H9 (cell line): ENCODE results near the gene OR51M1. TPM values are rescaled to one million over a fixed set of nuclear protein-coding genes. Genes with fewer than 3 reads are reported as not detected.

Experiments
- DNase-seq: peaks from one replicate; pipeline ENCODE4 v3.0.0-alpha.2; 2017
- H2AFZ ChIP-seq: one replicate; pipeline ENCODE4 v1.6.1; 2013; ENCODE audit warnings: mild to moderate bottlenecking, low read length, control low read depth, moderate library complexity
- H2AK5ac ChIP-seq: 2 replicates; pipeline ENCODE4 v1.6.1; 2013; ENCODE audit warnings: low read length, control low read depth, mixed read lengths; ENCODE audit not compliant: insufficient read length
- H2BK120ac ChIP-seq: one replicate; pipeline ENCODE4 v1.6.1; 2013; ENCODE audit warnings: low read depth, mild to moderate bottlenecking, low read length, control low read depth, inconsistent platforms; ENCODE audit not compliant: poor library complexity, severe bottlenecking
- H2BK12ac ChIP-seq: 2 replicates; pipeline ENCODE4 v1.6.1; 2013; ENCODE audit warnings: low read length, control low read depth, mixed read lengths, low read depth; ENCODE audit not compliant: insufficient read length
- H2BK15ac ChIP-seq: 2 replicates; pipeline ENCODE4 v1.6.1; 2013; ENCODE audit warnings: low read depth, low read length, control low read depth
- H2BK20ac ChIP-seq: one replicate; pipeline ENCODE4 v1.6.1; 2013; ENCODE audit warnings: low read depth, mild to moderate bottlenecking, low read length, control low read depth, inconsistent platforms; ENCODE audit not compliant: poor library complexity, severe bottlenecking
- H2BK5ac ChIP-seq: 2 replicates; pipeline ENCODE4 v1.6.1; 2013; ENCODE audit warnings: low read length, control low read depth, mixed read lengths; ENCODE audit not compliant: insufficient read length
- H3K14ac ChIP-seq: 2 replicates; pipeline ENCODE4 v1.6.1; 2013; ENCODE audit warnings: low read length, control low read depth; ENCODE audit not compliant: insufficient read depth
- H3K18ac ChIP-seq: 2 replicates; pipeline ENCODE4 v1.6.1; 2013; ENCODE audit warnings: low read depth, mild to moderate bottlenecking, mixed read lengths, low read length, control low read depth; ENCODE audit not compliant: insufficient read length
- H3K23ac ChIP-seq: 2 replicates; pipeline ENCODE4 v1.6.1; 2013; ENCODE audit warnings: low read length, control low read depth, mixed read lengths, low read depth; ENCODE audit not compliant: insufficient read length
- H3K23me2 ChIP-seq: 2 replicates; pipeline ENCODE4 v1.6.1; 2013; ENCODE audit warnings: low read depth, mild to moderate bottlenecking, mixed read lengths, low read length, control low read depth; ENCODE audit not compliant: insufficient read length, poor library complexity, severe bottlenecking
- H3K27ac ChIP-seq: 2 replicates; pipeline ENCODE4 v1.5.1; 2013; ENCODE audit warnings: low read length, control low read depth, mixed read lengths, low read depth; ENCODE audit not compliant: insufficient read length
- H3K27me3 ChIP-seq: 2 replicates; pipeline ENCODE4 v1.6.1; 2013; ENCODE audit warnings: low read length, control low read depth, inconsistent platforms; ENCODE audit not compliant: insufficient read depth
- H3K4ac ChIP-seq: 2 replicates; pipeline ENCODE4 v1.6.1; 2013; ENCODE audit warnings: low read depth, mild to moderate bottlenecking, control low read depth, inconsistent platforms, low read length, moderate library complexity
- H3K4me1 ChIP-seq: 2 replicates; pipeline ENCODE4 v1.6.1; 2013; ENCODE audit warnings: low read length, control low read depth, inconsistent platforms; ENCODE audit not compliant: insufficient read depth
- H3K4me2 ChIP-seq: 2 replicates; pipeline ENCODE4 v1.6.1; 2013; ENCODE audit warnings: low read length, control low read depth, mixed read lengths; ENCODE audit not compliant: insufficient read length, insufficient read depth
- H3K56ac ChIP-seq: 2 replicates; pipeline ENCODE4 v1.6.1; 2013; ENCODE audit warnings: low read depth, mild to moderate bottlenecking, mixed read lengths, low read length, control low read depth; ENCODE audit not compliant: insufficient read length
- H3K79me1 ChIP-seq: 2 replicates; pipeline ENCODE4 v1.6.1; 2013; ENCODE audit warnings: low read depth, mild to moderate bottlenecking, moderate library complexity, low read length, control low read depth, inconsistent platforms; ENCODE audit not compliant: insufficient read depth, poor library complexity, severe bottlenecking
- H3K79me2 ChIP-seq: 2 replicates; pipeline ENCODE4 v1.6.1; 2013; ENCODE audit warnings: low read length, control low read depth, inconsistent platforms; ENCODE audit not compliant: insufficient read depth
- H3K9ac ChIP-seq: 2 replicates; pipeline ENCODE4 v1.6.1; 2013; ENCODE audit warnings: low read length, control low read depth, mixed read lengths; ENCODE audit not compliant: insufficient read length; ENCODE audit errors: extremely low read depth
- H3K9me3 ChIP-seq: one replicate; pipeline ENCODE4 v1.6.1; 2013; ENCODE audit warnings: low read depth, low read length, inconsistent platforms; ENCODE audit not compliant: control insufficient read depth
- H3T11ph ChIP-seq: one replicate; pipeline ENCODE4 v1.6.1; 2013; ENCODE audit warnings: mild to moderate bottlenecking, low read length, control low read depth, inconsistent platforms
- H4K20me1 ChIP-seq: one replicate; pipeline ENCODE4 v1.6.1; 2013; ENCODE audit not compliant: control insufficient read depth, insufficient read length, insufficient read depth
- H4K5ac ChIP-seq: 2 replicates; pipeline ENCODE4 v1.6.1; 2013; ENCODE audit warnings: low read depth, mild to moderate bottlenecking, mixed read lengths, low read length, control low read depth; ENCODE audit not compliant: insufficient read length
- H4K8ac ChIP-seq: replicated peaks from 2 replicates; pipeline ENCODE4 v1.6.1; 2013; ENCODE audit warnings: low read length, control low read depth, mixed read lengths, low read depth; ENCODE audit not compliant: insufficient read length
- H4K91ac ChIP-seq: 2 replicates; pipeline ENCODE4 v1.6.1; 2013; ENCODE audit warnings: low read depth, mild to moderate bottlenecking, moderate library complexity, mixed read lengths, low read length, control low read depth; ENCODE audit not compliant: insufficient read length
- H3K27ac Mint-ChIP-seq, 3 experiments: 2 replicates in 2 of 3; 3 replicates in 1 of 3; pipeline ENCODE4 v1.8.0; 2020 to 2021; ENCODE audit warnings: mixed read lengths in 3 of 3, mild to moderate bottlenecking in 1 of 3, moderate library complexity in 1 of 3
- H3K27me3 Mint-ChIP-seq: 2 replicates; pipeline ENCODE4 v1.8.0; 2021; ENCODE audit warnings: low read depth, mild to moderate bottlenecking, moderate library complexity, mixed read lengths
- H3K36me3 Mint-ChIP-seq, 3 experiments: 2 replicates in 2 of 3; 3 replicates in 1 of 3; pipeline ENCODE4 v1.8.0; 2020 to 2021; ENCODE audit warnings: low read depth in 3 of 3, mixed read lengths in 3 of 3; ENCODE audit not compliant: insufficient read depth in 1 of 3
- H3K4me1 Mint-ChIP-seq, 2 experiments: 2 replicates each; pipeline ENCODE4 v1.8.0; 2020; ENCODE audit warnings: mixed read lengths in 2 of 2
- H3K4me3 Mint-ChIP-seq, 2 experiments: 2 replicates in 1 of 2; 3 replicates in 1 of 2; pipeline ENCODE4 v1.8.0; 2020 to 2021; ENCODE audit warnings: mild to moderate bottlenecking in 2 of 2, mixed read lengths in 2 of 2, moderate library complexity in 1 of 2
- H3K9me3 Mint-ChIP-seq, 2 experiments: 2 replicates in 1 of 2; 3 replicates in 1 of 2; pipeline ENCODE4 v1.8.0; 2020; ENCODE audit warnings: mild to moderate bottlenecking in 2 of 2, mixed read lengths in 2 of 2, moderate library complexity in 1 of 2
- CTCF ChIP-seq: fragments of 200-600 bp; sonication (generic); conservative IDR thresholded peaks from 3 replicates; pipeline ENCODE4 v1.8.0; 2021; ENCODE audit warnings: antibody characterized with exemption, mild to moderate bottlenecking
- WGBS: extraction: QIAGEN DNeasy Blood & Tissue Kit; methylation state at CpG from one replicate; pipeline ENCODE4 v1.1.7; 2013; ENCODE audit warnings: missing lambda C conversion rate, low lambda C conversion rate, mixed read lengths; ENCODE audit not compliant: insufficient read length; ENCODE audit errors: extremely low coverage; 5-methylcytosine and 5-hydroxymethylcytosine counted together
- total RNA-seq: library from RNA; stranded (reverse); gene quantifications from 2 replicates; pipeline ENCODE4 v1.2.1, GENCODE V29; 2021

OR51M1 gene
- total RNA-seq, 1 experiment from 2014 or later, result not detected

- H3K23me2 ChIP-seq, result no peaks in the 10 kb centered on the region
- H2BK12ac ChIP-seq, result no peak overlapping the region
- H3K9ac ChIP-seq, result no peak overlapping the region
- H4K20me1 ChIP-seq, result no peaks in the 10 kb centered on the region
- no peaks in the 10 kb centered on the region for H3K36me3 Mint-ChIP-seq
- no peak overlapping the region for H2AFZ ChIP-seq
- H3T11ph ChIP-seq, result no peak overlapping the region
- no peak overlapping the region for H3K27ac ChIP-seq
- no peak for DNase-seq
- H2BK5ac ChIP-seq, result no peak overlapping the region
- H3K27me3 ChIP-seq, result no peaks in the 10 kb centered on the region
- H3K27ac Mint-ChIP-seq, result no peak overlapping the region
- H3K79me1 ChIP-seq, result no peaks in the 10 kb centered on the region
- TF ChIP-seq CTCF, result no peak
- no peak overlapping the region for H4K5ac ChIP-seq
- H3K56ac ChIP-seq, result no peak overlapping the region
- H3K4me1 Mint-ChIP-seq, result no peaks in the 10 kb centered on the region
- H3K4me3 Mint-ChIP-seq, result no peak overlapping the region
- no peak overlapping the region for H4K8ac ChIP-seq
- H2BK15ac ChIP-seq, result no peak overlapping the region
- no peak overlapping the region for H3K18ac ChIP-seq
- no peak overlapping the region for H3K14ac ChIP-seq
- no peaks in the 10 kb centered on the region for H3K27me3 Mint-ChIP-seq
- H4K91ac ChIP-seq, result no peak overlapping the region
- no peak overlapping the region for H2AK5ac ChIP-seq
- H3K23ac ChIP-seq, result no peak overlapping the region
- no peak overlapping the region for H2BK120ac ChIP-seq
- WGBS, result no CpG with 5 or more reads among the region's 1 CpG
- no peaks in the 10 kb centered on the region for H3K9me3 Mint-ChIP-seq
- no peaks in the 10 kb centered on the region for H3K9me3 ChIP-seq
- no peak overlapping the region for H2BK20ac ChIP-seq
- no peaks in the 10 kb centered on the region for H3K4me1 ChIP-seq
- H3K4ac ChIP-seq, result no peak overlapping the region
- H3K4me2 ChIP-seq, result no peak overlapping the region
- no peaks in the 10 kb centered on the region for H3K79me2 ChIP-seq
Observed at GRCh38 chr11:5335170-5335569, 48.4 kb upstream of the OR51M1 start.
